HEK293 (cell line): ENCODE results near the gene DLK1.

Source experiments
- CTCF ChIA-PET: fragments of 350-600 bp; formaldehyde crosslinking; extraction: SDS; loops from one replicate; lab custom pipeline; 2021; ENCODE audit warnings: antibody characterized with exemption; lab: Yijun Ruan, JAX
- POLR2A ChIA-PET: fragments of 300-600 bp; formaldehyde crosslinking; extraction: SDS; loops from one replicate; lab custom pipeline; 2020; ENCODE audit warnings: antibody characterized with exemption, inconsistent platforms; lab: Yijun Ruan, JAX
- H3K27ac ChIP-seq: fragments of 200-500 bp; sonication (Bioruptor generic); 2 replicates; pipeline ENCODE4 v1.5.1; 2014; ENCODE audit warnings: low read depth, low read length, control low read depth, inconsistent platforms; ENCODE audit errors: extremely low read depth
- H3K36me3 ChIP-seq, 2 experiments: fragments of 200-500 bp in 1 of 2; sonication (Bioruptor generic) in 1 of 2; 1 replicate in 1 of 2; 2 replicates in 1 of 2; pipeline ENCODE4 v1.5.1; 2014 to 2017; ENCODE audit warnings: inconsistent platforms in 2 of 2, low read length in 2 of 2; ENCODE audit not compliant: control insufficient read depth in 2 of 2, insufficient read depth in 1 of 2
- H3K4me1 ChIP-seq: fragments of 200-500 bp; sonication (Bioruptor generic); 2 replicates; pipeline ENCODE4 v1.5.1; 2014; ENCODE audit warnings: mild to moderate bottlenecking, low read length, inconsistent platforms; ENCODE audit not compliant: control insufficient read depth, insufficient read depth
- H3K4me3 ChIP-seq: 2 replicates; pipeline ENCODE4 v1.5.1; 2011; ENCODE audit warnings: low read depth, mild to moderate bottlenecking, control low read depth, low read length, moderate library complexity
- H3K9me3 ChIP-seq: fragments of 200-500 bp; sonication (Bioruptor generic); 2 replicates; pipeline ENCODE4 v1.5.1; 2014; ENCODE audit warnings: low read depth, low read length, inconsistent platforms; ENCODE audit not compliant: control insufficient read depth, insufficient read depth
- BCL11A ChIP-seq: fragments of 450-650 bp; formaldehyde crosslinking; IDR thresholded peaks from 2 replicates; pipeline ENCODE4 v1.5.1; 2016; ENCODE audit warnings: low read depth, missing biosample characterization, missing genetic modification characterization
- GLIS1 ChIP-seq: fragments of 450-650 bp; formaldehyde crosslinking; IDR thresholded peaks from 2 replicates; pipeline ENCODE4 v1.5.1; 2016; ENCODE audit warnings: missing biosample characterization, missing genetic modification characterization
- HOXA7 ChIP-seq: sonication (generic); formaldehyde crosslinking; IDR thresholded peaks from 2 replicates; pipeline ENCODE4 v1.8.1; 2022; ENCODE audit warnings: missing genetic modification reagents, borderline replicate concordance
- KLF16 ChIP-seq: fragments of 450-650 bp; formaldehyde crosslinking; IDR thresholded peaks from 2 replicates; pipeline ENCODE4 v1.5.1; 2017; ENCODE audit warnings: missing biosample characterization, missing genetic modification characterization
- MYNN ChIP-seq: fragments of 450-650 bp; formaldehyde crosslinking; IDR thresholded peaks from 2 replicates; pipeline ENCODE4 v1.5.1; 2016; ENCODE audit warnings: missing biosample characterization, missing genetic modification characterization, borderline replicate concordance
- OSR2 ChIP-seq: fragments of 450-650 bp; formaldehyde crosslinking; IDR thresholded peaks from 2 replicates; pipeline ENCODE4 v1.5.1; 2016; ENCODE audit warnings: missing biosample characterization, missing genetic modification characterization
- OVOL3 ChIP-seq: fragments of 450-650 bp; formaldehyde crosslinking; IDR thresholded peaks from 2 replicates; pipeline ENCODE4 v1.5.1; 2016; ENCODE audit warnings: missing biosample characterization, missing genetic modification characterization
- SP2 ChIP-seq: fragments of 450-650 bp; formaldehyde crosslinking; IDR thresholded peaks from 2 replicates; pipeline ENCODE4 v1.5.1; 2016; ENCODE audit warnings: missing biosample characterization, missing genetic modification characterization
- ZFP41 ChIP-seq: fragments of 450-650 bp; formaldehyde crosslinking; IDR thresholded peaks from 2 replicates; pipeline ENCODE4 v1.5.1; 2016; ENCODE audit warnings: missing biosample characterization, missing genetic modification characterization, borderline replicate concordance
- ZFP69B ChIP-seq: fragments of 450-650 bp; formaldehyde crosslinking; IDR thresholded peaks from 2 replicates; pipeline ENCODE4 v1.5.1; 2016; ENCODE audit warnings: missing biosample characterization, missing genetic modification characterization
- ZNF114 ChIP-seq: fragments of 450-650 bp; formaldehyde crosslinking; IDR thresholded peaks from 2 replicates; pipeline ENCODE4 v1.5.0; 2017; ENCODE audit warnings: missing biosample characterization, missing genetic modification characterization
- ZNF132 ChIP-seq: fragments of 450-650 bp; formaldehyde crosslinking; IDR thresholded peaks from 2 replicates; pipeline ENCODE4 v1.5.1; 2017; ENCODE audit warnings: missing biosample characterization, missing genetic modification characterization, borderline replicate concordance
- ZNF138 ChIP-seq: fragments of 450-650 bp; formaldehyde crosslinking; IDR thresholded peaks from 2 replicates; pipeline ENCODE4 v1.5.1; 2016; ENCODE audit warnings: missing biosample characterization, missing genetic modification characterization, borderline replicate concordance
- ZNF169 ChIP-seq: fragments of 450-650 bp; formaldehyde crosslinking; IDR thresholded peaks from 2 replicates; pipeline ENCODE4 v1.5.1; 2016; ENCODE audit warnings: missing biosample characterization, missing genetic modification characterization
- ZNF184 ChIP-seq: fragments of 450-650 bp; IDR thresholded peaks from 2 replicates; pipeline ENCODE4 v1.5.1; 2018; ENCODE audit warnings: missing biosample characterization, mild to moderate bottlenecking, missing genetic modification characterization
- ZNF221 ChIP-seq: fragments of 450-650 bp; formaldehyde crosslinking; IDR thresholded peaks from 2 replicates; pipeline ENCODE4 v1.5.1; 2017; ENCODE audit warnings: missing biosample characterization, missing genetic modification characterization, borderline replicate concordance
- ZNF302 ChIP-seq: fragments of 450-650 bp; formaldehyde crosslinking; IDR thresholded peaks from 2 replicates; pipeline ENCODE4 v1.5.1; 2016; ENCODE audit warnings: missing biosample characterization, missing genetic modification characterization, low read depth
- ZNF354C ChIP-seq: fragments of 450-650 bp; formaldehyde crosslinking; IDR thresholded peaks from 2 replicates; pipeline ENCODE4 v1.5.1; 2016; ENCODE audit warnings: missing biosample characterization, missing genetic modification characterization, low read depth, borderline replicate concordance
- ZNF426 ChIP-seq: fragments of 450-650 bp; formaldehyde crosslinking; IDR thresholded peaks from 2 replicates; pipeline ENCODE4 v1.5.1; 2017; ENCODE audit warnings: missing biosample characterization, missing genetic modification characterization, mild to moderate bottlenecking, inconsistent platforms, moderate library complexity
- ZNF530 ChIP-seq: fragments of 450-650 bp; formaldehyde crosslinking; IDR thresholded peaks from 2 replicates; pipeline ENCODE4 v1.5.1; 2016; ENCODE audit warnings: low read depth, missing biosample characterization, missing genetic modification characterization
- ZNF600 ChIP-seq: fragments of 450-650 bp; formaldehyde crosslinking; IDR thresholded peaks from 2 replicates; pipeline ENCODE4 v1.5.1; 2016; ENCODE audit warnings: missing biosample characterization, missing genetic modification characterization
- ZNF701 ChIP-seq: fragments of 450-650 bp; formaldehyde crosslinking; IDR thresholded peaks from 2 replicates; pipeline ENCODE4 v1.5.1; 2016; ENCODE audit warnings: missing biosample characterization, missing genetic modification characterization
- ZNF837 ChIP-seq: fragments of 450-650 bp; formaldehyde crosslinking; IDR thresholded peaks from 2 replicates; pipeline ENCODE4 v1.5.1; 2016; ENCODE audit warnings: missing biosample characterization, missing genetic modification characterization
- ZNF843 ChIP-seq: fragments of 450-650 bp; formaldehyde crosslinking; IDR thresholded peaks from 2 replicates; pipeline ENCODE4 v1.5.1; 2016; ENCODE audit warnings: missing biosample characterization, missing genetic modification characterization
- ZSCAN16 ChIP-seq: fragments of 450-650 bp; formaldehyde crosslinking; IDR thresholded peaks from 2 replicates; pipeline ENCODE4 v1.5.1; 2016; ENCODE audit warnings: missing biosample characterization, missing genetic modification characterization
- TF ChIP-seq, protein P1 (sequence below): fragments of 450-650 bp; formaldehyde crosslinking; IDR thresholded peaks from 2 replicates; pipeline ENCODE4 v1.5.1; 2017; ENCODE audit warnings: missing biosample characterization, missing genetic modification characterization
- TF ChIP-seq, protein P2 (sequence below): fragments of 450-650 bp; formaldehyde crosslinking; IDR thresholded peaks from 2 replicates; pipeline ENCODE4 v1.5.1; 2017; ENCODE audit warnings: missing biosample characterization, missing genetic modification characterization
- TF ChIP-seq, protein P3 (sequence below): fragments of 450-650 bp; formaldehyde crosslinking; IDR thresholded peaks from 2 replicates; pipeline ENCODE4 v1.5.1; 2016; ENCODE audit warnings: missing biosample characterization, missing genetic modification characterization
- TF ChIP-seq, protein P4 (sequence below): fragments of 450-650 bp; formaldehyde crosslinking; IDR thresholded peaks from 2 replicates; pipeline ENCODE4 v1.5.1; 2017; ENCODE audit warnings: missing biosample characterization, mild to moderate bottlenecking, missing genetic modification characterization, moderate library complexity

Gene DLK1

DNA sequence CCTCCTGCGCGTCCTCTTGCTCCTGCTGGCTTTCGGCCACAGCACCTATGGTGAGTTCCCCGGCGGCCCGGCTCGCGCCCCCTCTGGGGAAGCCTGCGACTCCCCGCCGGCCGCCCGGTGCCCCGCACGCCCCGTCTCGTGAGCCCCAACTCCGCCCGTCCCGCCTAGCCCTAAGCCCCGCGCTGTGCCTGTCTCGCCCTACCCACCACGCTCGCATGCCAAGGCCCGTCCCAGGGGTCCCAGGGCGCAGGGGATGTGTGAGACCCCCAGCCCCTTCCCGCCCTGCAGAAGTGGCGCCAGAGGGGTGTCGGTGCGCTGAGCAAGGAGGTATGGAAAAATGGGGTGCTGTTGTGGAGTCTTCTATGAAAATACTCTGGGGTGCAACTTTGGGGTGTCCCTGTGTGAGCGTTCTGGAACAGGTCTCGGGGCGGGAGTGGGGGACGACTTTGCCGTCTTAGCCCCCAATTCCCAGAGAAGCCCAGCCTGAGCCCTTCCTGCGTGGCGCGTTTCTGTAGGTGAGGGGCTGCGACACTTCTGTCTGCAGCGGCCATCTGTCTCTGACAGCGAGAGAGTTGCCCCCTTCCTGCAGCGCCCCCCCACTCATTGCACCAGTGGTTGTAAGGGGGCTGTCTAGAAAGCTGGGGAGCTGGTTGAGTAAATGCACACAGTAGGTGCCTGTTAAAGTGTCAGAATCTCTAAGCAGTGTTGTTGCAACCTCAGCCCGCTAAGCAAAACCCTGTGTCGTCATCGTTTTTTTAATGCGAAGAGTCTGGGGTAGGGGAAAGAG, 587 bp downstream of the DLK1 start:
- CTCF ChIA-PET, result no interaction called here
- POLR2A ChIA-PET, result no interaction called here
- H3K4me1 ChIP-seq, result no peaks in the 10 kb centered on the region
- no peak overlapping the region for H3K4me3 ChIP-seq
- TF ChIP-seq KLF16 (tag by site-specific recombination) (no peak), ZNF426 (tag by site-specific recombination) (no peak), GLIS1 (tag by site-specific recombination) (no peak), ZNF843 (no peak), ZNF221 (no peak), OSR2 (tag by site-specific recombination) (no peak), HOXA7 (CRISPR knock-in tag) (no peak), SP2 (no peak), ZNF600 (no peak), ZNF114 (tag by site-specific recombination) (no peak), ZNF132 (tag by site-specific recombination) (no peak), ZNF354C (tag by site-specific recombination) (no peak)
- TF ChIP-seq, protein P1, sequence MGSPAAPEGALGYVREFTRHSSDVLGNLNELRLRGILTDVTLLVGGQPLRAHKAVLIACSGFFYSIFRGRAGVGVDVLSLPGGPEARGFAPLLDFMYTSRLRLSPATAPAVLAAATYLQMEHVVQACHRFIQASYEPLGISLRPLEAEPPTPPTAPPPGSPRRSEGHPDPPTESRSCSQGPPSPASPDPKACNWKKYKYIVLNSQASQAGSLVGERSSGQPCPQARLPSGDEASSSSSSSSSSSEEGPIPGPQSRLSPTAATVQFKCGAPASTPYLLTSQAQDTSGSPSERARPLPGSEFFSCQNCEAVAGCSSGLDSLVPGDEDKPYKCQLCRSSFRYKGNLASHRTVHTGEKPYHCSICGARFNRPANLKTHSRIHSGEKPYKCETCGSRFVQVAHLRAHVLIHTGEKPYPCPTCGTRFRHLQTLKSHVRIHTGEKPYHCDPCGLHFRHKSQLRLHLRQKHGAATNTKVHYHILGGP (tag by site-specific recombination), result no peak
- TF ChIP-seq, protein P2, sequence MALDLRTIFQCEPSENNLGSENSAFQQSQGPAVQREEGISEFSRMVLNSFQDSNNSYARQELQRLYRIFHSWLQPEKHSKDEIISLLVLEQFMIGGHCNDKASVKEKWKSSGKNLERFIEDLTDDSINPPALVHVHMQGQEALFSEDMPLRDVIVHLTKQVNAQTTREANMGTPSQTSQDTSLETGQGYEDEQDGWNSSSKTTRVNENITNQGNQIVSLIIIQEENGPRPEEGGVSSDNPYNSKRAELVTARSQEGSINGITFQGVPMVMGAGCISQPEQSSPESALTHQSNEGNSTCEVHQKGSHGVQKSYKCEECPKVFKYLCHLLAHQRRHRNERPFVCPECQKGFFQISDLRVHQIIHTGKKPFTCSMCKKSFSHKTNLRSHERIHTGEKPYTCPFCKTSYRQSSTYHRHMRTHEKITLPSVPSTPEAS (tag by site-specific recombination), result no peak
- no peaks in the 10 kb centered on the region for H3K9me3 ChIP-seq
- no peaks in the 10 kb centered on the region for H3K36me3 ChIP-seq
- no peak overlapping the region for H3K27ac ChIP-seq

DNA sequence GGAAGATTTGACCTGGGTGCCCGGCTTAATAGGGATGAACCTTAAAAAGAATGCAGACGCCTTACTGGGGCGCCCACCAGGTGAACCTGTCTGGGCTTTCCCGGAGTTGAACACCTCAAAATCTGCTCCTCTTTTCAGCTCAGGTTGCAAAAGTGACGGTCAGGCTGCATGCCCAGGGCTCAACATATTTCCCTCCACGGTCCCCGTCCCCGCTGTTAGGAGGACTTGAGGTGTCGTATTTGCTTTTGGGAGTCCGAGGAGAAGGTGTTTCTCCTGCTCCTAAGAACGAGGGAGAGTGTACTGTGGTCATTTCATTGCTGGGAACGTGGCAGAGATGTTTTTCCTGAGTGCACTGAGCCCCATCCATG, 1.2 kb downstream of the DLK1 start:
- ChIA-PET POLR2A (no interaction called here), CTCF (no interaction called here)
- no peaks in the 10 kb centered on the region for H3K9me3 ChIP-seq
- H3K4me3 ChIP-seq, result no peak overlapping the region
- no peaks in the 10 kb centered on the region for H3K4me1 ChIP-seq
- TF ChIP-seq ZFP69B (tag by site-specific recombination), result no peak
- TF ChIP-seq, protein P3, sequence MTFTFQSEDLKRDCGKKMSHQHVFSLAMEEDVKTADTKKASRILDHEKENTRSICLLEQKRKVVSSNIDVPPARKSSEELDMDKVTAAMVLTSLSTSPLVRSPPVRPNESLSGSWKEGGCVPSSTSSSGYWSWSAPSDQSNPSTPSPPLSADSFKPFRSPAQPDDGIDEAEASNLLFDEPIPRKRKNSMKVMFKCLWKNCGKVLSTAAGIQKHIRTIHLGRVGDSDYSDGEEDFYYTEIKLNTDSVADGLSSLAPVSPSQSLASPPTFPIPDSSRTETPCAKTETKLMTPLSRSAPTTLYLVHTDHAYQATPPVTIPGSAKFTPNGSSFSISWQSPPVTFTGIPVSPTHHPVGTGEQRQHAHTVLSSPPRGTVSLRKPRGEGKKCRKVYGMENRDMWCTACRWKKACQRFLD (tag by site-specific recombination), result no peak
- TF ChIP-seq ZNF837, result no peak
- no peak for TF ChIP-seq ZNF354C (tag by site-specific recombination)
- TF ChIP-seq ZSCAN16, result no peak
- no peak for TF ChIP-seq ZNF302
- TF ChIP-seq ZFP41 (tag by site-specific recombination), result no peak
- TF ChIP-seq OVOL3 (tag by site-specific recombination), result no peak
- TF ChIP-seq MYNN (tag by site-specific recombination), result no peak
- TF ChIP-seq ZNF701 (tag by site-specific recombination), result no peak
- TF ChIP-seq ZNF184 (tag by site-specific recombination), result no peak
- TF ChIP-seq, protein P4, sequence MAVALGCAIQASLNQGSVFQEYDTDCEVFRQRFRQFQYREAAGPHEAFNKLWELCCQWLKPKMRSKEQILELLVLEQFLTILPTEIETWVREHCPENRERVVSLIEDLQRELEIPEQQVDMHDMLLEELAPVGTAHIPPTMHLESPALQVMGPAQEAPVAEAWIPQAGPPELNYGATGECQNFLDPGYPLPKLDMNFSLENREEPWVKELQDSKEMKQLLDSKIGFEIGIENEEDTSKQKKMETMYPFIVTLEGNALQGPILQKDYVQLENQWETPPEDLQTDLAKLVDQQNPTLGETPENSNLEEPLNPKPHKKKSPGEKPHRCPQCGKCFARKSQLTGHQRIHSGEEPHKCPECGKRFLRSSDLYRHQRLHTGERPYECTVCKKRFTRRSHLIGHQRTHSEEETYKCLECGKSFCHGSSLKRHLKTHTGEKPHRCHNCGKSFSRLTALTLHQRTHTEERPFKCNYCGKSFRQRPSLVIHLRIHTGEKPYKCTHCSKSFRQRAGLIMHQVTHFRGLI (tag by site-specific recombination), result no peak
- no peak for TF ChIP-seq BCL11A (tag by site-specific recombination)
- TF ChIP-seq ZNF169 (tag by site-specific recombination), result no peak
- TF ChIP-seq ZNF530, result no peak
- no peak for TF ChIP-seq ZNF138 (tag by site-specific recombination)
- no peak for TF ChIP-seq ZNF843
- no peaks in the 10 kb centered on the region for H3K36me3 ChIP-seq
- no peak overlapping the region for H3K27ac ChIP-seq
